ENCODE measurements around the gene DNM3. TPM values are rescaled to one million over a fixed set of nuclear protein-coding genes. Genes with fewer than 3 reads are reported as not detected.

DNM3 gene
- total and polyA plus RNA-seq, 2 donors (not counting 3 experiments of a cell fraction or from before 2014, with no cell fraction given): 1.4 to 2.5 TPM

- H3K4me2 ChIP-seq (ENCODE audit: insufficient read depth, low read length): no peak overlapping the region
- H2AFZ ChIP-seq (ENCODE audit: low read depth, low read length): no peak overlapping the region
- no peak overlapping the region for H3K27ac ChIP-seq (ENCODE audit: insufficient read depth, low read depth, low read length)
Measured at GRCh38 chr1:172269644-172270043, 428.3 kb downstream of the DNM3 start.

GRCh38 chr1:172270605-172271004 is 429.3 kb downstream of the DNM3 start:
- no peak overlapping the region for H2AFZ ChIP-seq (ENCODE audit: low read depth, low read length)
- no peaks in the 10 kb centered on the region for H3K4me1 ChIP-seq (ENCODE audit: control insufficient read depth, extremely low read depth, insufficient read depth, low read length)
- ChIA-PET POLR2A (no interaction called here), CTCF (interaction anchor here (2.0 to 2.6 kb wide), 2 partner anchors 14 to 129 kb away, joined by 5 to 10 read pairs; no protein-coding TSS in a partner anchor)
- DNase-seq (ENCODE audit: low read depth, low spot score): no peak
- H3K27ac ChIP-seq (ENCODE audit: insufficient read depth, low read depth, low read length): no peak overlapping the region
- no peaks in the 10 kb centered on the region for H3K36me3 ChIP-seq (ENCODE audit: control insufficient read depth in 2 of 2, extremely low read depth in 1 of 2, insufficient read depth in 2 of 2, low read length in 2 of 2)
- no peak overlapping the region for H3K4me2 ChIP-seq (ENCODE audit: insufficient read depth, low read length)
- no peak overlapping the region for H3K4me3 ChIP-seq (replicated peaks in 1 of 3; ENCODE audit: insufficient read depth in 1 of 3, low read depth in 1 of 3, low read length in 3 of 3)
- TF ChIP-seq MYC (IDR thresholded peaks at IDR 0.05; ENCODE audit: low read depth, low read length) (no peak), POLR2AphosphoS5 (IDR thresholded peaks at IDR 0.05; ENCODE audit: insufficient read depth, low read depth, low read length) (no peak), GATA2 (IDR thresholded peaks at IDR 0.05; ENCODE audit: insufficient read depth, insufficient read length, low read depth, low read length) (no peak), MAX (IDR thresholded peaks at IDR 0.05; ENCODE audit: insufficient read depth, insufficient read length) (no peak), CTCF (IDR thresholded peaks at IDR 0.05; ENCODE audit: extremely low read depth in 1 of 2, insufficient read depth in 1 of 2, low read depth in 1 of 2, low read length in 2 of 2) (no peak), JUN (IDR thresholded peaks at IDR 0.05; ENCODE audit: borderline replicate concordance, insufficient read depth, insufficient read length, low read depth) (no peak), FOS (IDR thresholded peaks at IDR 0.05; ENCODE audit: borderline replicate concordance, insufficient read depth, low read length) (no peak), EZH2 (IDR thresholded peaks at IDR 0.05; ENCODE audit: borderline replicate concordance, low read depth, low read length, severe bottlenecking) (no peak), POLR2A (IDR thresholded peaks at IDR 0.05; ENCODE audit: low read depth, low read length) (no peak)
- H3K9me3 ChIP-seq (replicated peaks; ENCODE audit: control insufficient read depth, insufficient read depth, low read length): no peaks in the 10 kb centered on the region
- no TSS peak for BruUV-seq (replicated peaks)
- no peak overlapping the region for H3K9ac ChIP-seq (replicated peaks; ENCODE audit: extremely low read depth, insufficient read depth, low read length)
- no peaks in the 10 kb centered on the region for H3K9me1 ChIP-seq (replicated peaks; ENCODE audit: control insufficient read depth, extremely low read depth, insufficient read depth, low read length)
- no peak for FAIRE-seq
- no peaks in the 10 kb centered on the region for H3K79me2 ChIP-seq (ENCODE audit: control insufficient read depth, insufficient read depth, low read length)
- no peaks in the 10 kb centered on the region for H3K27me3 ChIP-seq (ENCODE audit: control insufficient read depth in 2 of 2, insufficient read depth in 2 of 2, low read length in 2 of 2)
- H4K20me1 ChIP-seq (replicated peaks; ENCODE audit: control insufficient read depth, extremely low read depth, insufficient read depth, low read length): no peaks in the 10 kb centered on the region
- dilution Hi-C loops (cut with MboI; ENCODE audit: extremely low pct_ligation_motif_present, low sequenced_read_pairs) (no loop called here), intact Hi-C loops (cut with micrococcal nuclease) (no loop called here)

More at GRCh38 chr1:172269644-172270043, 428.3 kb downstream of the DNM3 start:
- no peaks in the 10 kb centered on the region for H3K79me2 ChIP-seq (ENCODE audit: control insufficient read depth, insufficient read depth, low read length)
- H3K4me1 ChIP-seq (ENCODE audit: control insufficient read depth, extremely low read depth, insufficient read depth, low read length): no peaks in the 10 kb centered on the region
- ChIA-PET POLR2A (no interaction called here), CTCF (interaction anchor here (1.1 to 2.6 kb wide), 3 partner anchors 13 to 267 kb away, joined by 4 to 10 read pairs (median 5); no protein-coding TSS in a partner anchor)
- dilution Hi-C loops (cut with MboI; ENCODE audit: extremely low pct_ligation_motif_present, low sequenced_read_pairs) (no loop called here), intact Hi-C loops (cut with micrococcal nuclease) (no loop called here)
- DNase-seq (ENCODE audit: low read depth, low spot score) (no peak), FAIRE-seq (no peak)
- H3K4me3 ChIP-seq (replicated peaks in 1 of 3; ENCODE audit: insufficient read depth in 1 of 3, low read depth in 1 of 3, low read length in 3 of 3): no peak overlapping the region
- no peak overlapping the region for H3K9ac ChIP-seq (replicated peaks; ENCODE audit: extremely low read depth, insufficient read depth, low read length)
- no peaks in the 10 kb centered on the region for H3K27me3 ChIP-seq (ENCODE audit: control insufficient read depth in 2 of 2, insufficient read depth in 2 of 2, low read length in 2 of 2)
- no peaks in the 10 kb centered on the region for H4K20me1 ChIP-seq (replicated peaks; ENCODE audit: control insufficient read depth, extremely low read depth, insufficient read depth, low read length)
- H3K9me1 ChIP-seq (replicated peaks; ENCODE audit: control insufficient read depth, extremely low read depth, insufficient read depth, low read length): no peaks in the 10 kb centered on the region
- H3K36me3 ChIP-seq (ENCODE audit: control insufficient read depth in 2 of 2, extremely low read depth in 1 of 2, insufficient read depth in 2 of 2, low read length in 2 of 2): no peaks in the 10 kb centered on the region
- BruUV-seq (replicated peaks): no TSS peak
- TF ChIP-seq POLR2AphosphoS5 (IDR thresholded peaks at IDR 0.05; ENCODE audit: insufficient read depth, low read depth, low read length): no peak
- TF ChIP-seq FOS (IDR thresholded peaks at IDR 0.05; ENCODE audit: borderline replicate concordance, insufficient read depth, low read length): no peak
- TF ChIP-seq MAX (IDR thresholded peaks at IDR 0.05; ENCODE audit: insufficient read depth, insufficient read length): no peak
- TF ChIP-seq JUN (IDR thresholded peaks at IDR 0.05; ENCODE audit: borderline replicate concordance, insufficient read depth, insufficient read length, low read depth): no peak
- TF ChIP-seq POLR2A (IDR thresholded peaks at IDR 0.05; ENCODE audit: low read depth, low read length): no peak
- no peaks in the 10 kb centered on the region for H3K9me3 ChIP-seq (replicated peaks; ENCODE audit: control insufficient read depth, insufficient read depth, low read length)
